GM19193 (cell line): Measurements from ENCODE around the gene EIF2B4.

Experiments
- POLR2A ChIP-seq: IDR thresholded peaks from 4 replicates; pipeline ENCODE4 v1.6.1; 2011; ENCODE audit not compliant: insufficient read depth, insufficient read length; ENCODE audit errors: extremely low read depth

EIF2B4 gene

DNA sequence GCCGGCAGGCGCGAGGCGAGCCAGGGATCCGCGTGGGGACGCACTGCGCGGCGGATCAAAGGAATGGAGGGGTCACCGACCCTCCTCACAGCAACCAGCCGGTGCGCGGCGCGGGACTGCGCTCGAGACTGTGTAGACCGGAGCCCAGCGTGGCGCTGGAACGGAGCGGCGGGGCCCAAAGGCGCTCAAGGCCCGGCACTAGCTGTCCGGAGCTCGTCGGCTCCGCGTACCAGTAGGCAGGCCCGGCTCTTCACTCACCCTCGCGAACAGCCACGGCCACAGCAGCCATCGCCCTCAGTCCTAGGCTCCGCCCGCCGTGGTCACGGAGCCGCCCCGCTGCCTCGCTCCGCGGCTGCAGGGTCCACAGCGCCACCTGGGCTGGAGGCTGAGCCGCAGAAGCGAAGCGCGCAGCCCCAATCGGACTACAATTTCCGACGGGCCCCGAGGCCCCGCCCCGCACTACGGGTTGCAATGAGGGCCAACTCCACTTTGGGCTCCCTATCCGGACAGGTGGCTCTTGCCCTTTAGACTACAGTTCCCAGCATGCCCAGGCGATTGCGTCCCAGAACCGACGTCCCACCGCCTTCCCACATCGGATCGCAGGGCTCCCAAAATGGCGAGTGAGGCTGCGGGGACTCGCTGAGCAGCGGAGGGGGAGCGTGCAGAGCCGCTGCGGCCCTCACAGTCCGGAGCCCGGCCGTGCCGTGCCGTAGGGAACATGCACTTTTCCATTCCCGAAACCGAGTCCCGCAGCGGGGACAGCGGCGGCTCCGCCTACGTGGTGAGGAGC lies at the start of gene EIF2B4, which contains the start of gene SNX17:
TSS of gene EIF2B4 (minus strand) at position 313 of the 790 bp plus-strand sequence. CDS start at position 289, 24 bp downstream.
TSS of gene SNX17 (plus strand) at position 591 of the 790 bp plus-strand sequence. CDS start at position 719, 128 bp downstream.
- peak; percentile 94 for TF ChIP-seq POLR2A

DNA sequence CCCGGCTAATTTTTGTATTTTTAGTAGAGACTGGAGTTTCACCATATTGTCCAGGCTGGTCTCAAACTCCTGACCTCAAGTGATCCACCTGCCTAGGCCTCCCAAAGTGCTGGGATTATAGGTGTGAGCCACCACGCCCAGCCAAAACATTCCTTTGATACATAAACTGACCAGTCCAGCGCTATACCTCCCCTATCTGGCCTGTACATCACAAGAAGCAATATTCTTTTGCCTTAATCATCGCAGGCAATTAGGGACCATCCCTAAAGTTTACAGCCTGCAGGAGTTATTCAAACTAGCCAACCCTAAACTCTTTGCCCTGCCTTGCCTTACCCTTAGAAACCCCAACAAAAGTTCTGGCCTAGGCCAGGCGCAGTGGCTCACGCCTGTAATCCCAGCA lies 46.0 kb upstream of the EIF2B4 start:
- no peak for TF ChIP-seq POLR2A

DNA sequence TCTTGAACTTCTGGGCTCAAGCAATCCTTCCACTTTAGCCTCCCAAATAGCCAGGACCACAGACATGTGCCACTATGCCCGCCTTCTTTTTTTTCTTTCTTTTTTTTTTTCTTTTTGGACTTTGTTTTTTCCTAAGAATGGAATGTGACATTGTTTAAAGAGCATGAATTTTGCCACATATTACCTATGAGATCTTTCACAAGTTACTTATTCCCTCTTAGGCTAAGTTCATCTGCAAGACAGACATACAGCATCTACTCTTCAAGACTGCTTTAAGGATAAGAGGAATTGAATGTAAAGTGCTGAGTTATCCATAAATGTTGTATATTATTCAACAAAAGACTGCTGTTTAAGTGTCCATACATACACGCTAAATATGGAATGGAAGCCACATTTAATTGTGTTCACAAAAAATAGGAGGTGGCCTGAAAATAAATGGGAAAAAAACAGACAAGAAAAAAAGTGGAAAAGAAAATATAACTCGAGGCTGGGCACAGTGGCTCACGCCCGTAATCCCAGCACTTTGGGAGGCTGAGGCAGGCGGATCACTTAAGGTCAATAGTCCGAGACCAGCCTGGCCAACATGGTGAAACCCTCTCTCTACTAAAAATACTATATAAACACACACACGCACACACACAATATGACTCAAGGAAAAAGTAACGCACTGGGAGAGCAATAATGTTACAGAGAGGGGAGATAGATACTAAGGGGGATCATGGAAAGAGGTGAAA lies 42.4 kb upstream of the EIF2B4 start:
- TF ChIP-seq POLR2A: no peak

DNA sequence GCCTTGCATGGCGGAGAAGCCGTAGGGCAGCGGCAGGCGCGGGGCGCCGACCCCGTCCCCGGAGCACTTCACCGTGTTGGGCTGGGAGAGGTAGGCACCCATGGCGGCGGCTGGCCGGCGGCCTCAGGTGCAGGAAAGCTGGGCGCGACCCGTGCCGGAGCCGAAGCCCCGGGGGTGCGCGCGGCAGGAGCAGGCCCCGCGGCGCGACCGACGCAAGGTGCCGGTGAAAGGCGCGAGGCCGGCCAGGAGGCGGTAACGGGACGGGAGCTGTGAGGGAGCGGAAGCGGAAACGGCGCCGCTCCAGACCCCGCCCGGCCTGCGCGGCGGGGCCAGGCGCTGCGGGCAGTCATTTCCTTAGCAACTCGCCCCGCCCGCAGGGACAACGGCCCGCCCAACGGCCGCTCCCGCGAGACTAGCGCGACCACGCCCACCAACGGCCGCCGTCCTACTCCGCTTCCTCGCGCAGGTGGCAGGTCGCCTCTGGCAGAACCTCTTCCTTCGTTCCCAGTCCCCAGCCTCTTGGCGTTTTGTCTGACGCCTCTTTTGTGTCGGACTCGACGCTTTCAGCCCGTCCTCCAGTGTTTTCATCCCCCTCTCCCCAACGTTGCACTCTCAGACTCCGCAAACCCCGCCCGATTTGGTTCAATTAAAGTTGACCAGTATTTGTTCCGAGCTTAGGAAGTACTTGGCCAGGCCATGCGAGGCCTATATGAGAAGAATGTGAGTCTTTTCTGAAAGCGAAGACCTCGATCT lies 39.4 kb upstream of the EIF2B4 start, which contains the start of gene PPM1G:
TSS of gene PPM1G (minus strand) at position 271 of the 753 bp plus-strand sequence. CDS start at position 102, 169 bp downstream.
- peak; percentile 96 for TF ChIP-seq POLR2A

DNA sequence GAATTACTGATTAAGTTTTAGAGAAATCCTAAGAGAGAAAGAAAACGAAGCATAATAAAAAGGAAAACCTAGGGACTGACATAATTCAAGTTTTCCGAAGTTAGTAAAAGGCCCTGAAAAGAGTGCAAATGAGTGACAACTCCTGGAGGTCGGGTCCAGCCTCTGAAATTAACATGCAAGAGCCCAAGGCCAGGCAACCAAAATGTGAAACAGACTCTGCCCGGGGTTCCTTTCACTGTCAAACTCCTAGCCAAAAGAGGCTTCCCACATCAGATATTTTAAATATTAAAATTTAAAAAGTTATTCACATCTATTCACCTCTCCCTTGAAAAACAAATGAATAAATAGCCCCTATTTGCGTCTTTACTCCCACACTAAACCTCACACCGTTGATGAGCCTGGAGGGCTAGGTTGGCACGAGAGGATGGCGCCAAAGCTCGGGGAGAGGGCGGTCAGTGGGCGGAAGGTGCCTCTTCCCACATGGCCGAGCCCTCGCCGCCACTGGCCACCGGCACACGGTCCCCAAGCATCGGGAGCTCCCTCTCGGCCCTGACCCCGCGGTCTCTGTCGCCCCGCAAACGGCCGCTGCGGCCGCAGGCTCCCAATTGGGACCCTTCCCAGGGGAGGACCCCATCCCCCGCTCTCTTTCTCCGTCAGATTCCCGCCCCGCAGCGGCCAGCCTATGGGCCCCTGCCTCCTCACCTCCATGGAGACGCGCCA lies 38.6 kb upstream of the EIF2B4 start:
- no peak for TF ChIP-seq POLR2A

DNA sequence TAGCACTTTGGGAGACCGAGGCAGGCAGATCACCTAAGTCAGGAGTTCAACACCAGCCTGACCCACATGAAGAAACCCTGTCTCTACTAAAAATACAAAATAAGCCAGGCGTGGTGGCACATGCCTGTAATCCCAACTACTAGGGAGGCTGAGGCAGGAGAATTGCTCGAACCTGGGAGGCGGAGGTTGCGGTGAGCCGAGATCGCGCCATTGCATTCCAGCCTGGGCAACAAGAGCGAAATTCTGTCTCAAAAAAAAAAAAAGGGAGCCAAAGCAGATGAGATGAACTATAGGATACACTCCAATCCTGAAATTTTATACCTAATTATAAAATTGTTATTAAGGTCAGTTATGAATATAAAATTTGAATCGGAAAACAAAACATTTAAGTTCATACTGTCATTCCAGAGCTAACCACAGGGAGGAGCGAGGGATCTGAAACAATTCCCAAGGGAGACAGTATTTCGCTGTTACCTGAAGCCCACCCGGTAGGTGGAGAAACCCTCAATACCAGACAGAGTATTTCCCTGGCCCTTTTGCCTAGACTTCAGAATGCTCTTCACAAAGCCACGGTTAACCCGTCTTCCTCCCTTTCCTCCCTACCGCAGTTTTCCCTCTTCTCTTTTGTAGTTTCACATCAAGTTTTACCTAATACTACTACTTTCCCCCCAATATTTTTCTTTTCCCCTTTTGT lies 37.8 kb upstream of the EIF2B4 start:
- no peak for TF ChIP-seq POLR2A

DNA sequence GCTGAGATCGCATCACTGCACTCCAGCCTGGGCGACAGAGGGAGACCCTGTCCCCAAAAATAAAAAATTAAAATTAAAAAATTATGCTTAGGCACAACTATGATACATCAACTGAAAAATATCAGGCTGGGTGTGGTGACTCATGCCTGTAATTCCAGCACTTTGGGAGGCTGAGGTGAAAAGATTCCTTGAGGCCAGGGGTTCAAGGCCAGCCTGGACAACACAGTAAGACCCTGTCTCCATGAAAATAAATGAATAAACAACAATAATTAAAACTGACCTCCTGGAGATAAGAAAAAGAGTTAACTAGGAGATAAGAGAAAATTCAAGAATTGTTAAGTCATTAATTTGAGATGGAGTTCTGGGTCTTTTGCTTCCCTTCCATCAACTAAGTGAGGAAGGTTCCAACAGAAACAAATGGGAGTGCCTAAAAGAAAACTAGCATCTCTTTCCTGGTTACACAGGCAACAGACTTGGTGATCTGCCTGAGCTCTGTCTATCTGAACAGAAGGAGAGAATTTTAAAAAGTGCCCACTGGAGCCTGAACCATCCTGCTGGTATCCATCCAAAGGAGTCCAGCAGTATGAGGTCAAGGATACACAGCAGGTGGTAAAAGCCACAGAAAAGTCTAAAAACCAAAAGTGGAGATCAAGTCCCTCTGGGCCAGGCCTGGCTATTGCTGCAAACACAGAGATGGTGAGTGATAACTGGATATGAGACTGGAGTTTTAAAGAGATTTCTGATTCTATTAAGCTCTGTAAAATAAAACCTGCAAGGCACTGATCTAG lies 30.4 kb upstream of the EIF2B4 start:
- no peak for TF ChIP-seq POLR2A

DNA sequence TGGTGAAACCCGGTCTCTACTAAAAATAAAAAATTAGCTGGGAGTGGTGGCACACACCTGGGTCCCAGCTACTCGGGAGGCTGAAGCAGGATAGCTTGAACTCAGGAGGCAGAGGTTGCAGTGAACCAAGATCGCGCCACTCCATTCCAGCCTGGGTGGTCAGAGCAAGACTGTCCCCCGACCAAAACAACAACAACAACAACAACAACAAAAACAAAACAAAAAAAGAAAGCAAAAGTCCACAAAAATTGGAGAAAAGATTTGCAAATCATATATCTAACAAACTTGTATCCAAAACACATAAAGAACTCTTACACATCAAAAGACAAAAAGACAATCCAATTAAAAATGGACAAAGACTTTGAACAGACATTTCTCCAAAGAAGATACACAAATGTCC lies 28.8 kb upstream of the EIF2B4 start:
- TF ChIP-seq POLR2A: no peak

DNA sequence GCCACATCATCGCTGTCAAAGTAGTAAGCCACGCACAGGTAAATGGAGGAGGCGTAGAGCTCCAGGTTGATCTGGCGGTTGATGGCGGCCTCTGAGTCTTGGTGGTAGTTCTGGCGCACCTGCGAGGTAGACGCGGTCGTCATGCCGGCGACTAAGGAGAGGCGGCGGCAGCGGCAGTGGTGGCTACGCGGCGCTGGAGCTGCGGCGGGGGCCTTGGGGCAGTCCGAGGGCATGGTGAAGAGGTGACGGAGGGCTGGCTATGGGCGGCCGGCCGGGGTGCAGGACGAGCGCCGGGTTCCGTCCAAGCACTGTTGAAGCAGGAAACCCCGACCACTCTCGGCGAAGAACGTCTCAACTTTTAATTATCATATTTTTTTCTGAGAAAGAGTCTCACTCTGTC lies 23.1 kb upstream of the EIF2B4 start:
- TF ChIP-seq POLR2A: no peak

DNA sequence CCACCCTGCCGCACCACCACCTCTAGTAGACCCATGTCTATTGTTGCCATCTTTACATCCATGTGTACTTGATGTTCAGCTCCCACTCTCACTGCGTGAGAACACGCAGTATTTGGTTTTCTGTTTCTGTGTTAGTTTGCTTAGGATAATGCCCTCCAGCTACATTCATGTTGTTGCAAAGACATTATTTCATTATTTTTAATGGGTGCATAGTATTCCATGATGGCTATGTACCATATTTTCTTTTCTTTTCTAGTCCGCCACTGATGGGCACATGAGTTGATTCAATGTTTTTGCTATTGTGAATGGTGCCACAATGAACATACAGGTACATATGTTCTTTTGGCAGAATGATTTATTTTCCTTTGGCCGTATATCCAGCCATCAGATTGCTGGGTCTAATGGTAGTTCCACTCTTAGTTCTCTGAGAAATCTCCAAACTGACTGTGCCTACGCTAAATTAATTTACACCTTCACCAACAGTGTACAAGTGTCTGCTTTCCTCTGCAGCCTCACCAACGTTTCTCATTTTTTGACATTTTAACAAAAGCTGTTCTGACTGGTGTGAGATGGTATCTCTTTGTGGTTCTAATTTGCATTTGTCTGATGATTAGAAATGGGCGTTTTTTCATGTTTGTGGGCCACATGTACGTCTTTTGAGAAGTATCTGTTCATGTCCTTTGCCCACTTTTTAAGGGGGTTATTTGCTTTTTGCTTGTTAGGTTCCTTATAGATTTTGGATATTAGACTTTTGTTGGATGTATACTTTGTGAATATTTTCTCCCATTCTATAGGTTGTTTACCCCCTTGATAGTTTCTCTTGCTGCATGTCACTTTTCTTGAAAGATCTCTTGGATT lies 20.9 kb upstream of the EIF2B4 start:
- TF ChIP-seq POLR2A: no peak

DNA sequence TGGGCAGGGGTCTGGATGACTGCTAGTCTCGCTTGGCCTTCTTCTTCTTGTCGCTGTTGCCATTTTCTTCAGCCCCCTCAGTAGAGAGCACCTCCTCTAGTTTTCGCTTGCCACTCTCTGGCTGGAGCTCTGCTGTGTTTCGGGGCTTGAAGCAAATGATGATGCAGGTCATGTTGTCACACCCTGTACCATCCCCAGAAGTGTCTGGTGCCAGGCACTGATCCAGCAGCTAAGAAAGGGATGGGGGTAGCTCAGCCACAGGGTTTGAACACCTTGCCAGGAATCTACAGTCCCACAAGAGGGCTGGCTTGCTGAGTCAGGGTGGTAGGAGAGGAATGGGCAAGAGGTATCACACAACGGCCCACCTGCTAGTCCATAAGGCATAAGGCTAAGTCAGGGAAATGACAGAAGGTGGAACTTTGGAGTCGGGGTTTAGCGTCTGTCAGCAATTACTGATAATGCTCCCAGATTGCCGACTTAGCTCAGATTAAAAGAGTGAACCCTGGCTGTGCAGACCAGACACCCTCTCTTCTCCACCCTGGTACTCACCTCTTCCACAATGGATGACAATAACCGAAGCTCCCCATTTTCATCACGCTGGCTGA lies 11.5 kb upstream of the EIF2B4 start:
- TF ChIP-seq POLR2A: no peak

DNA sequence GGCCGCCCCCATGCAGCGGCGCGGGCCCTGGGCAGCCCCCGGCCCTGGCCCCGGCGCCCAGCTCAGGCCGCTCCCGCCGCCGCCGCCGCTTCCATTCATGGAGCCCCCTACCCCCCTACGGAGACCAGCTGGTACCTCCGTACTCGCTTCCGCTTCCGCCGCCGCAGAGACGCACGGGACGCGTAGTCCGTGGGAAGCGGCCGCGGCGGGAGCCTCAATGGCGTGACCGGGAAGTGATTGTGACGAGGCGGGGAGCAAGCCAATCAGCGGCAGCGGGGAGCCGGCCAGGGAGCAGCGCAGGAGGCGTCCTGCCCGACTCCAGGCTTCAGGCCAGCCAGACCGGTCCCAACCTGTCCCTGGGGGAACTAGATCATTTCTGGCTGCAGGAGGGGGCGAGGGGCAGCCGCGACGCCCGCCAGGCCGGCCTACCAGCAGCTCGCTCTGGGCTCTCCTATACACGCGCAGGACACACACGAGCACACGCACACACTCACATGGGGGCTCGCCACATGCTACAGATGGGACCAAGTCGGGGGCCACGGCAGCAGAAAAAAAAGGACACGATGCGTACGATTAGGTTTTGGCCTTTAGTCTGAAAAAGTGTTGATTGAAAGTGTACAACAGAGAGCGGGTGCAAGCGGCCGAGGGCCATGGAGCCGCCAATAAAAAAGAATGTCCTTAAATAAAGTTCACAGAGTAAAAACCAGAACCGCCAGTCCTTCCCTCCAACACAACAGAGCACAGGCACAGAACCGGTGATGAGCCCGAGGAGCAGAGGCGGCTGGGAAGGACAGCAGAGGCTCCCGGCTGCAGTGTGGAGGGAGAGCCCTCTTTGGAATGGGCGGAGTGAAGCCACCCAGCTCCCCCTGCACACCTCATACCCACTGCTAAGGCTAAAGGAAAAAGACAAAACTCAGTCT lies 10.7 kb upstream of the EIF2B4 start, which contains the start of gene ZNF513:
TSS of gene ZNF513 (minus strand) at position 109 of the 920 bp plus-strand sequence. CDS start 208 bp downstream, outside the sequence.
- TF ChIP-seq POLR2A: peak; percentile 80
